ENCODE measurements around the gene ARHGAP26. TPM values are rescaled to one million over a fixed set of nuclear protein-coding genes. Genes with fewer than 3 reads are reported as not detected.

The ARHGAP26 gene
- polyA plus RNA-seq, 1 donor (not counting 4 experiments of a cell fraction or from before 2014, with no cell fraction given), result 3.9 TPM

GRCh38 chr5:142902186-142902965, 132.2 kb downstream of the ARHGAP26 start:
- H3K9me3 ChIP-seq (ENCODE audit: control insufficient read depth, low read depth, low read length), result no peaks in the 10 kb centered on the region
- H3K4me1 ChIP-seq (ENCODE audit: control insufficient read depth, extremely low read depth, insufficient read depth, low read length), result peaks cover 46% of the 10 kb centered on the region
- no peaks in the 10 kb centered on the region for H4K20me1 ChIP-seq (ENCODE audit: control insufficient read depth, extremely low read depth, insufficient read depth, low read length)
- no peak overlapping the region for H3K4me2 ChIP-seq (ENCODE audit: control insufficient read depth, extremely low read depth, insufficient read depth, low read depth, low read length)
- no peak for DNase-seq (ENCODE audit: low read depth, low spot score)
- H3K9me1 ChIP-seq (ENCODE audit: control insufficient read depth, extremely low read depth, insufficient read depth, low read length), result peaks cover 2% of the 10 kb centered on the region
- peak; percentile 9 for FAIRE-seq
- no peak for TF ChIP-seq EZH2 (IDR thresholded peaks at IDR 0.05; ENCODE audit: low read length)
- TF ChIP-seq CTCF (optimal IDR thresholded peaks at IDR 0.05 in 1 of 3, IDR thresholded peaks at IDR 0.05 in 1 of 3, conservative IDR thresholded peaks at IDR 0.05 in 1 of 3; ENCODE audit: extremely low read depth in 1 of 3, insufficient read depth in 2 of 3, low read length in 3 of 3), result no peak
- dilution Hi-C loops (cut with MboI; ENCODE audit: extremely low pct_ligation_motif_present, low sequenced_read_pairs), result no loop called here
- H3K4me3 ChIP-seq (ENCODE audit: control insufficient read depth in 2 of 3, extremely low read depth in 1 of 3, insufficient read depth in 2 of 3, low read depth in 1 of 3, low read length in 3 of 3), result no peak overlapping the region
- peaks cover 0 to 8% of the 10 kb centered on the region in 2 experiments for H3K36me3 ChIP-seq (ENCODE audit: control insufficient read depth in 2 of 2, extremely low read depth in 1 of 2, insufficient read depth in 2 of 2, low read length in 2 of 2)
- H3K79me2 ChIP-seq (ENCODE audit: control insufficient read depth, insufficient read depth, low read length), result no peaks in the 10 kb centered on the region
- no peaks in the 10 kb centered on the region for H3K27me3 ChIP-seq (ENCODE audit: control insufficient read depth, extremely low read depth, insufficient read depth, low read length)
- no peak overlapping the region for H2AFZ ChIP-seq (ENCODE audit: control insufficient read depth, low read length)
- H3K9ac ChIP-seq (ENCODE audit: control insufficient read depth, extremely low read depth, insufficient read depth, low read length), result no peak overlapping the region
- no peak overlapping the region for H3K27ac ChIP-seq (ENCODE audit: control insufficient read depth, insufficient read depth, low read length)

- H3K79me2 ChIP-seq (ENCODE audit: control insufficient read depth, insufficient read depth, low read length), result no peaks in the 10 kb centered on the region
- peak overlapping the region; percentile 34 for H3K4me2 ChIP-seq (ENCODE audit: control insufficient read depth, extremely low read depth, insufficient read depth, low read depth, low read length)
- peak overlapping the region; percentile 67 for H3K27ac ChIP-seq (ENCODE audit: control insufficient read depth, insufficient read depth, low read length)
- peaks cover 0 to 10% of the 10 kb centered on the region in 2 experiments for H3K36me3 ChIP-seq (ENCODE audit: control insufficient read depth in 2 of 2, extremely low read depth in 1 of 2, insufficient read depth in 2 of 2, low read length in 2 of 2)
- dilution Hi-C loops (cut with MboI; ENCODE audit: extremely low pct_ligation_motif_present, low sequenced_read_pairs), result no loop called here
- TF ChIP-seq CTCF (optimal IDR thresholded peaks at IDR 0.05 in 1 of 3, IDR thresholded peaks at IDR 0.05 in 1 of 3, conservative IDR thresholded peaks at IDR 0.05 in 1 of 3; ENCODE audit: extremely low read depth in 1 of 3, insufficient read depth in 2 of 3, low read length in 3 of 3) (no peak), EZH2 (IDR thresholded peaks at IDR 0.05; ENCODE audit: low read length) (no peak)
- H3K27me3 ChIP-seq (ENCODE audit: control insufficient read depth, extremely low read depth, insufficient read depth, low read length), result no peaks in the 10 kb centered on the region
- peaks cover 2% of the 10 kb centered on the region for H3K9me1 ChIP-seq (ENCODE audit: control insufficient read depth, extremely low read depth, insufficient read depth, low read length)
- H2AFZ ChIP-seq (ENCODE audit: control insufficient read depth, low read length), result peak overlapping the region; percentile 1
- peak overlapping the region in 2 of 3 experiments; percentile 2 to 8 for H3K4me3 ChIP-seq (ENCODE audit: control insufficient read depth in 2 of 3, extremely low read depth in 1 of 3, insufficient read depth in 2 of 3, low read depth in 1 of 3, low read length in 3 of 3)
- peak; percentile 89 for FAIRE-seq
- H3K9ac ChIP-seq (ENCODE audit: control insufficient read depth, extremely low read depth, insufficient read depth, low read length), result no peak overlapping the region
- no peaks in the 10 kb centered on the region for H4K20me1 ChIP-seq (ENCODE audit: control insufficient read depth, extremely low read depth, insufficient read depth, low read length)
- DNase-seq (ENCODE audit: low read depth, low spot score), result no peak
- H3K4me1 ChIP-seq (ENCODE audit: control insufficient read depth, extremely low read depth, insufficient read depth, low read length), result peaks cover 48% of the 10 kb centered on the region
- no peaks in the 10 kb centered on the region for H3K9me3 ChIP-seq (ENCODE audit: control insufficient read depth, low read depth, low read length)
These were observed 134.2 kb downstream of the ARHGAP26 start for GRCh38 chr5:142904416-142904815.

Measured in keratinocyte (primary cell).